KMS-11 (cell line): ENCODE measurements around the gene ENTPD6.

ENCODE experiments used
- H2AFZ ChIP-seq: fragments of 200-600 bp; sonication (generic); 2 replicates; pipeline ENCODE4 v1.6.1; 2016; ENCODE audit warnings: antibody characterized with exemption, mixed run types, low read depth
- H3K27ac ChIP-seq: fragments of 200-600 bp; sonication (generic); 2 replicates; pipeline ENCODE4 v1.6.1; 2016; ENCODE audit warnings: mild to moderate bottlenecking, mixed run types
- H3K27me3 ChIP-seq: fragments of 200-600 bp; sonication (generic); 2 replicates; pipeline ENCODE4 v1.6.1; 2017; ENCODE audit warnings: mild to moderate bottlenecking, low read depth, mixed run types, moderate library complexity; ENCODE audit not compliant: insufficient read depth
- H3K36me3 ChIP-seq: fragments of 200-600 bp; sonication (generic); 2 replicates; pipeline ENCODE4 v1.6.1; 2017; ENCODE audit warnings: mild to moderate bottlenecking, mixed run types; ENCODE audit not compliant: insufficient read depth
- H3K4me1 ChIP-seq: fragments of 200-600 bp; sonication (generic); 2 replicates; pipeline ENCODE4 v1.6.1; 2016; ENCODE audit warnings: mild to moderate bottlenecking, low read depth, mixed run types; ENCODE audit not compliant: poor library complexity, severe bottlenecking
- H3K4me2 ChIP-seq: fragments of 200-600 bp; sonication (generic); 2 replicates; pipeline ENCODE4 v1.7.0; 2016; ENCODE audit warnings: mild to moderate bottlenecking, mixed run types
- H3K4me3 ChIP-seq: fragments of 200-600 bp; sonication (generic); IDR thresholded peaks from 2 replicates; pipeline ENCODE4 v1.6.1; 2017; ENCODE audit warnings: low read depth, low read length, mixed read lengths; ENCODE audit not compliant: insufficient read depth
- H3K79me2 ChIP-seq: fragments of 200-600 bp; sonication (generic); 2 replicates; pipeline ENCODE4 v1.6.1; 2016; ENCODE audit warnings: low read depth, mixed run types; ENCODE audit not compliant: insufficient read depth
- H3K9ac ChIP-seq: fragments of 200-600 bp; sonication (generic); 2 replicates; pipeline ENCODE4 v1.6.1; 2016; ENCODE audit warnings: mild to moderate bottlenecking, mixed run types
- H4K20me1 ChIP-seq: fragments of 200-600 bp; sonication (generic); 2 replicates; pipeline ENCODE4 v1.6.1; 2016; ENCODE audit warnings: mild to moderate bottlenecking, mixed run types; ENCODE audit not compliant: insufficient read depth
- CTCF ChIP-seq: fragments of 200-600 bp; sonication (generic); conservative IDR thresholded peaks from 2 replicates; pipeline ENCODE4 v1.6.1; 2017; ENCODE audit warnings: low read depth, mild to moderate bottlenecking, antibody characterized with exemption, low read length, moderate library complexity, mixed read lengths

The ENTPD6 gene

GRCh38 chr20:25224941-25225340 lies 29.4 kb downstream of the ENTPD6 start:
- no peak for TF ChIP-seq CTCF
- Histone ChIP-seq H4K20me1 (no peaks in the 10 kb centered on the region), H3K27me3 (no peaks in the 10 kb centered on the region), H3K9ac (no peak overlapping the region), H2AFZ (no peak overlapping the region), H3K4me1 (peaks cover under 1% of the 10 kb centered on the region), H3K4me3 (no peak overlapping the region), H3K36me3 (no peaks in the 10 kb centered on the region), H3K4me2 (no peak overlapping the region), H3K27ac (no peak overlapping the region), H3K79me2 (no peaks in the 10 kb centered on the region)

GRCh38 chr20:25225642-25226432 lies 30.3 kb downstream of the ENTPD6 start:
- Histone ChIP-seq H3K4me1 (no peaks in the 10 kb centered on the region), H3K79me2 (no peaks in the 10 kb centered on the region), H3K27ac (no peak overlapping the region), H4K20me1 (no peaks in the 10 kb centered on the region), H3K27me3 (no peaks in the 10 kb centered on the region), H3K4me3 (no peak overlapping the region), H3K36me3 (no peaks in the 10 kb centered on the region), H2AFZ (no peak overlapping the region), H3K4me2 (no peak overlapping the region), H3K9ac (no peak overlapping the region)
- no peak for TF ChIP-seq CTCF

DNA sequence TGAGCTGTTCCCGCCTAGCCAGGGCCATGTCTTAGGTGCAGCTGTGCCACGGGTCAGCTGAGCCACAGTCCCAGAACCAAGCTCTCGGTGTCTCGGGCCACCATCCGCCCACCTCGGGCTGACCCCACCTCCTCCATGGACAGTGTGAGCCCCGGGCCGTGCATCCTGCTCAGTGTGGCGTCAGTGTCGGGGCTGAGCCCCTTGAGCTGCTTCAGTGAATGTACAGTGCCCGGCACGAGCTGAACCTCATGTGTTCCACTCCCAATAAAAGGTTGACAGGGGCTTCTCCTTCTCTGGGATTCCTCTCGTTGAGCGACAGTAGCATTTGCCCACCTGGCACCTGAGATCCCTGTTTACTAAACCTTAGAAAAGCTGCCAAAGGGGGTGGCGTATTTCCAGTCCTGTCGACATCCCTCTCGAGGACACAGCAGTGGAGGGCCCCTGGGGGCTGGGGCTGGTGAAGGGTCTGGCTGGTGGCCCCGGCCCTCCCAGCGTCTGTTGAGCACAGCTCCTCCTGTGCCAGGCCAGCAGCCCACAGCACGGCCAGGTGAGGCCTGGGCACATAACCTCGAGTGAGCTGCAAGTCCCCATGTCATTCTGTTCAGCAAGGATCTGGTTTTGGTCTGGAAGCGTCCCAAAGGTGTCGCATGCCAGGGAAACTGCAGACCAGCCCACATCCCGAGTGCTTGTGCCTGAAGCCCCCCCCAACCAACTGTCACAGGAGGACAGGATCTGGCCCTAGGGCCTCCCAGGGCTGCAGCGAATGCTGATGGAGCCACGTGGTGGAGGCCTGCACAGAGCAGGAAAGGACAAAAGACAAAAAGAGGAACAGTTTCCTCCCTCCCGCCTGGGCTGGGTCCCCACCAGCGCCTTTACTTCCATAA lies 31.2 kb downstream of the ENTPD6 start:
- Histone ChIP-seq H2AFZ (no peak overlapping the region), H4K20me1 (no peaks in the 10 kb centered on the region), H3K4me2 (no peak overlapping the region), H3K27me3 (no peaks in the 10 kb centered on the region), H3K4me3 (no peak overlapping the region), H3K4me1 (no peaks in the 10 kb centered on the region), H3K27ac (no peak overlapping the region), H3K9ac (no peak overlapping the region), H3K79me2 (no peaks in the 10 kb centered on the region), H3K36me3 (no peaks in the 10 kb centered on the region)
- TF ChIP-seq CTCF, result no peak

DNA sequence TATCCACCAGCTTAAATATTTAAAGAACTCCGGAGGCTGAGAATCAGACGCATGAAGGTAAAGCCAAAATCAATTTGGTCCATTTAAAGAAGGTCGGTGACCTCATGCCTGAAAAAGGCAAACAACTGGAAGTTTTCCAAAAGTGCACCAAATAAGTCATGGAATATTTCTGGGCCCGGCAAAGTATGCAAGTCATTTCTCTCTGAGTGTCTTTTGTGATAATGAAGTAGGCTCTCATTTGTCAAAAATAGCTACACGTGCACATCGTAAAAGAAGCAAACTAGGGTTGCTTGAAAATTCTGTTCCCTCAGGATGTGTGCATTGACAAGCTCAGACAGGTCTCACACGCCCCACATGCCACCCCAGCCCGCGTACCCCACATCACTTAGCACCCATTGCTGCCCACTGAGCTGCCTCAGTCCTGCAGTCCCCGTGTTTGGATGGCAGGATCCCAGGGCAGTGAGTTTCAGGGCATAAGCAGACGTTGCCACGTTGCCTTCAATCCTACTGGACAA lies 31.9 kb downstream of the ENTPD6 start:
- Histone ChIP-seq H3K4me2 (no peak overlapping the region), H3K9ac (no peak overlapping the region), H3K36me3 (no peaks in the 10 kb centered on the region), H4K20me1 (no peaks in the 10 kb centered on the region), H3K27me3 (no peaks in the 10 kb centered on the region), H3K4me3 (no peak overlapping the region), H2AFZ (no peak overlapping the region), H3K4me1 (no peaks in the 10 kb centered on the region), H3K79me2 (no peaks in the 10 kb centered on the region), H3K27ac (no peak overlapping the region)
- no peak for TF ChIP-seq CTCF
